H9 (cell line): ENCODE measurements around the gene OR6C76. TPM values are rescaled to one million over a fixed set of nuclear protein-coding genes. Genes with fewer than 3 reads are reported as not detected.
"Not testable (repeated sequence)": the region's sequence is repeated elsewhere in the genome, so short reads cannot be mapped to it uniquely, and the experiment has no call there.

Experiments used
- DNase-seq: peaks from one replicate; pipeline ENCODE4 v3.0.0-alpha.2; 2017
- H2AFZ ChIP-seq: one replicate; pipeline ENCODE4 v1.6.1; 2013; ENCODE audit warnings: mild to moderate bottlenecking, low read length, control low read depth, moderate library complexity
- H2AK5ac ChIP-seq: 2 replicates; pipeline ENCODE4 v1.6.1; 2013; ENCODE audit warnings: low read length, control low read depth, mixed read lengths; ENCODE audit not compliant: insufficient read length
- H2BK120ac ChIP-seq: one replicate; pipeline ENCODE4 v1.6.1; 2013; ENCODE audit warnings: low read depth, mild to moderate bottlenecking, low read length, control low read depth, inconsistent platforms; ENCODE audit not compliant: poor library complexity, severe bottlenecking
- H2BK12ac ChIP-seq: 2 replicates; pipeline ENCODE4 v1.6.1; 2013; ENCODE audit warnings: low read length, control low read depth, mixed read lengths, low read depth; ENCODE audit not compliant: insufficient read length
- H2BK15ac ChIP-seq: 2 replicates; pipeline ENCODE4 v1.6.1; 2013; ENCODE audit warnings: low read depth, low read length, control low read depth
- H2BK20ac ChIP-seq: one replicate; pipeline ENCODE4 v1.6.1; 2013; ENCODE audit warnings: low read depth, mild to moderate bottlenecking, low read length, control low read depth, inconsistent platforms; ENCODE audit not compliant: poor library complexity, severe bottlenecking
- H2BK5ac ChIP-seq: 2 replicates; pipeline ENCODE4 v1.6.1; 2013; ENCODE audit warnings: low read length, control low read depth, mixed read lengths; ENCODE audit not compliant: insufficient read length
- H3K14ac ChIP-seq: 2 replicates; pipeline ENCODE4 v1.6.1; 2013; ENCODE audit warnings: low read length, control low read depth; ENCODE audit not compliant: insufficient read depth
- H3K18ac ChIP-seq: 2 replicates; pipeline ENCODE4 v1.6.1; 2013; ENCODE audit warnings: low read depth, mild to moderate bottlenecking, mixed read lengths, low read length, control low read depth; ENCODE audit not compliant: insufficient read length
- H3K23ac ChIP-seq: 2 replicates; pipeline ENCODE4 v1.6.1; 2013; ENCODE audit warnings: low read length, control low read depth, mixed read lengths, low read depth; ENCODE audit not compliant: insufficient read length
- H3K23me2 ChIP-seq: 2 replicates; pipeline ENCODE4 v1.6.1; 2013; ENCODE audit warnings: low read depth, mild to moderate bottlenecking, mixed read lengths, low read length, control low read depth; ENCODE audit not compliant: insufficient read length, poor library complexity, severe bottlenecking
- H3K27ac ChIP-seq: 2 replicates; pipeline ENCODE4 v1.5.1; 2013; ENCODE audit warnings: low read length, control low read depth, mixed read lengths, low read depth; ENCODE audit not compliant: insufficient read length
- H3K27me3 ChIP-seq: 2 replicates; pipeline ENCODE4 v1.6.1; 2013; ENCODE audit warnings: low read length, control low read depth, inconsistent platforms; ENCODE audit not compliant: insufficient read depth
- H3K4ac ChIP-seq: 2 replicates; pipeline ENCODE4 v1.6.1; 2013; ENCODE audit warnings: low read depth, mild to moderate bottlenecking, control low read depth, inconsistent platforms, low read length, moderate library complexity
- H3K4me1 ChIP-seq: 2 replicates; pipeline ENCODE4 v1.6.1; 2013; ENCODE audit warnings: low read length, control low read depth, inconsistent platforms; ENCODE audit not compliant: insufficient read depth
- H3K4me2 ChIP-seq: 2 replicates; pipeline ENCODE4 v1.6.1; 2013; ENCODE audit warnings: low read length, control low read depth, mixed read lengths; ENCODE audit not compliant: insufficient read length, insufficient read depth
- H3K56ac ChIP-seq: 2 replicates; pipeline ENCODE4 v1.6.1; 2013; ENCODE audit warnings: low read depth, mild to moderate bottlenecking, mixed read lengths, low read length, control low read depth; ENCODE audit not compliant: insufficient read length
- H3K79me1 ChIP-seq: 2 replicates; pipeline ENCODE4 v1.6.1; 2013; ENCODE audit warnings: low read depth, mild to moderate bottlenecking, moderate library complexity, low read length, control low read depth, inconsistent platforms; ENCODE audit not compliant: insufficient read depth, poor library complexity, severe bottlenecking
- H3K79me2 ChIP-seq: 2 replicates; pipeline ENCODE4 v1.6.1; 2013; ENCODE audit warnings: low read length, control low read depth, inconsistent platforms; ENCODE audit not compliant: insufficient read depth
- H3K9ac ChIP-seq: 2 replicates; pipeline ENCODE4 v1.6.1; 2013; ENCODE audit warnings: low read length, control low read depth, mixed read lengths; ENCODE audit not compliant: insufficient read length; ENCODE audit errors: extremely low read depth
- H3K9me3 ChIP-seq: one replicate; pipeline ENCODE4 v1.6.1; 2013; ENCODE audit warnings: low read depth, low read length, inconsistent platforms; ENCODE audit not compliant: control insufficient read depth
- H3T11ph ChIP-seq: one replicate; pipeline ENCODE4 v1.6.1; 2013; ENCODE audit warnings: mild to moderate bottlenecking, low read length, control low read depth, inconsistent platforms
- H4K20me1 ChIP-seq: one replicate; pipeline ENCODE4 v1.6.1; 2013; ENCODE audit not compliant: control insufficient read depth, insufficient read length, insufficient read depth
- H4K5ac ChIP-seq: 2 replicates; pipeline ENCODE4 v1.6.1; 2013; ENCODE audit warnings: low read depth, mild to moderate bottlenecking, mixed read lengths, low read length, control low read depth; ENCODE audit not compliant: insufficient read length
- H4K8ac ChIP-seq: replicated peaks from 2 replicates; pipeline ENCODE4 v1.6.1; 2013; ENCODE audit warnings: low read length, control low read depth, mixed read lengths, low read depth; ENCODE audit not compliant: insufficient read length
- H4K91ac ChIP-seq: 2 replicates; pipeline ENCODE4 v1.6.1; 2013; ENCODE audit warnings: low read depth, mild to moderate bottlenecking, moderate library complexity, mixed read lengths, low read length, control low read depth; ENCODE audit not compliant: insufficient read length
- H3K27ac Mint-ChIP-seq, 3 experiments: 2 replicates in 2 of 3; 3 replicates in 1 of 3; pipeline ENCODE4 v1.8.0; 2020 to 2021; ENCODE audit warnings: mixed read lengths in 3 of 3, mild to moderate bottlenecking in 1 of 3, moderate library complexity in 1 of 3
- H3K27me3 Mint-ChIP-seq: 2 replicates; pipeline ENCODE4 v1.8.0; 2021; ENCODE audit warnings: low read depth, mild to moderate bottlenecking, moderate library complexity, mixed read lengths
- H3K36me3 Mint-ChIP-seq, 3 experiments: 2 replicates in 2 of 3; 3 replicates in 1 of 3; pipeline ENCODE4 v1.8.0; 2020 to 2021; ENCODE audit warnings: low read depth in 3 of 3, mixed read lengths in 3 of 3; ENCODE audit not compliant: insufficient read depth in 1 of 3
- H3K4me1 Mint-ChIP-seq, 2 experiments: 2 replicates each; pipeline ENCODE4 v1.8.0; 2020; ENCODE audit warnings: mixed read lengths in 2 of 2
- H3K4me3 Mint-ChIP-seq, 2 experiments: 2 replicates in 1 of 2; 3 replicates in 1 of 2; pipeline ENCODE4 v1.8.0; 2020 to 2021; ENCODE audit warnings: mild to moderate bottlenecking in 2 of 2, mixed read lengths in 2 of 2, moderate library complexity in 1 of 2
- H3K9me3 Mint-ChIP-seq, 2 experiments: 2 replicates in 1 of 2; 3 replicates in 1 of 2; pipeline ENCODE4 v1.8.0; 2020; ENCODE audit warnings: mild to moderate bottlenecking in 2 of 2, mixed read lengths in 2 of 2, moderate library complexity in 1 of 2
- WGBS: extraction: QIAGEN DNeasy Blood & Tissue Kit; methylation state at CpG from one replicate; pipeline ENCODE4 v1.1.7; 2013; ENCODE audit warnings: missing lambda C conversion rate, low lambda C conversion rate, mixed read lengths; ENCODE audit not compliant: insufficient read length; ENCODE audit errors: extremely low coverage; 5-methylcytosine and 5-hydroxymethylcytosine counted together
- total RNA-seq: library from RNA; stranded (reverse); gene quantifications from 2 replicates; pipeline ENCODE4 v1.2.1, GENCODE V29; 2021
- TF ChIP-seq, protein P1 (sequence below): fragments of 200-600 bp; sonication (generic); conservative IDR thresholded peaks from 3 replicates; pipeline ENCODE4 v1.8.0; 2021; ENCODE audit warnings: antibody characterized with exemption, mild to moderate bottlenecking

The OR6C76 gene
- total RNA-seq, 1 experiment from 2014 or later = not detected

DNA sequence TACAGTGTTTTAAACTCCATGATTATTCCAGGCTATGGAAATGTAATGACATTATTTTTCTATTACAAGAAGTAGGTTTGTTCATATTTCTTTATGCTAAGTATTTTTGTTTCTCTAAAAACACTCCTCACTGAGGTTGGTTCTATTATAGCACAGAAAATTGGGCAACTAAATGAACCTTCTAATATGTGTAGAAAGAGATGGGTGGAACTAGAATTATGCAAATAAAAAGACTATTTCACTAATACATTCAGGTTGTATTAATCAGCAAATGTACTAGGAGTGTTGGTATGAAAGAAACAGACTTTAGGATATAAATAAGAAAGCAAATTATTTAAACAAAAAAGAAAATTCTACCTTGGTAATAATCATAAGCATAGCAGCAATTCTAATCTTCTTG is 22.8 kb downstream of the OR6C76 start:
- no peaks in the 10 kb centered on the region for H3K27me3 ChIP-seq
- no peak overlapping the region for H2BK5ac ChIP-seq
- no peak overlapping the region for H2BK12ac ChIP-seq
- H3K9ac ChIP-seq = no peak overlapping the region
- Mint-ChIP-seq H3K27ac (no peak overlapping the region), H3K9me3 (no peaks in the 10 kb centered on the region), H3K4me3 (no peak overlapping the region), H3K36me3 (no peaks in the 10 kb centered on the region), H3K4me1 (no peaks in the 10 kb centered on the region), H3K27me3 (0 out of 2 replicates have a peak, but pooled peaks cover 1% of the 10 kb centered on the region)
- no peaks in the 10 kb centered on the region for H3K23me2 ChIP-seq
- no peak overlapping the region for H2BK15ac ChIP-seq
- TF ChIP-seq, protein P1, sequence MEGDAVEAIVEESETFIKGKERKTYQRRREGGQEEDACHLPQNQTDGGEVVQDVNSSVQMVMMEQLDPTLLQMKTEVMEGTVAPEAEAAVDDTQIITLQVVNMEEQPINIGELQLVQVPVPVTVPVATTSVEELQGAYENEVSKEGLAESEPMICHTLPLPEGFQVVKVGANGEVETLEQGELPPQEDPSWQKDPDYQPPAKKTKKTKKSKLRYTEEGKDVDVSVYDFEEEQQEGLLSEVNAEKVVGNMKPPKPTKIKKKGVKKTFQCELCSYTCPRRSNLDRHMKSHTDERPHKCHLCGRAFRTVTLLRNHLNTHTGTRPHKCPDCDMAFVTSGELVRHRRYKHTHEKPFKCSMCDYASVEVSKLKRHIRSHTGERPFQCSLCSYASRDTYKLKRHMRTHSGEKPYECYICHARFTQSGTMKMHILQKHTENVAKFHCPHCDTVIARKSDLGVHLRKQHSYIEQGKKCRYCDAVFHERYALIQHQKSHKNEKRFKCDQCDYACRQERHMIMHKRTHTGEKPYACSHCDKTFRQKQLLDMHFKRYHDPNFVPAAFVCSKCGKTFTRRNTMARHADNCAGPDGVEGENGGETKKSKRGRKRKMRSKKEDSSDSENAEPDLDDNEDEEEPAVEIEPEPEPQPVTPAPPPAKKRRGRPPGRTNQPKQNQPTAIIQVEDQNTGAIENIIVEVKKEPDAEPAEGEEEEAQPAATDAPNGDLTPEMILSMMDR = no peak
- no peak overlapping the region for H2BK20ac ChIP-seq
- no peak overlapping the region for H3K18ac ChIP-seq
- no peak for DNase-seq
- no peak overlapping the region for H3K23ac ChIP-seq
- no peak overlapping the region for H4K5ac ChIP-seq
- no peak overlapping the region for H4K91ac ChIP-seq
- H3K4me2 ChIP-seq = no peak overlapping the region
- H3K4me1 ChIP-seq = no peaks in the 10 kb centered on the region
- H3K79me2 ChIP-seq = no peaks in the 10 kb centered on the region
- H4K20me1 ChIP-seq = no peaks in the 10 kb centered on the region
- no peak overlapping the region for H3K56ac ChIP-seq
- no peaks in the 10 kb centered on the region for H3K79me1 ChIP-seq
- H3K14ac ChIP-seq = no peak overlapping the region
- no peak overlapping the region for H4K8ac ChIP-seq
- no peak overlapping the region for H2BK120ac ChIP-seq
- no peak overlapping the region for H2AK5ac ChIP-seq
- H2AFZ ChIP-seq = no peak overlapping the region
- no peak overlapping the region for H3T11ph ChIP-seq
- H3K4ac ChIP-seq = no peak overlapping the region
- H3K27ac ChIP-seq = no peak overlapping the region
- H3K9me3 ChIP-seq = no peaks in the 10 kb centered on the region

DNA sequence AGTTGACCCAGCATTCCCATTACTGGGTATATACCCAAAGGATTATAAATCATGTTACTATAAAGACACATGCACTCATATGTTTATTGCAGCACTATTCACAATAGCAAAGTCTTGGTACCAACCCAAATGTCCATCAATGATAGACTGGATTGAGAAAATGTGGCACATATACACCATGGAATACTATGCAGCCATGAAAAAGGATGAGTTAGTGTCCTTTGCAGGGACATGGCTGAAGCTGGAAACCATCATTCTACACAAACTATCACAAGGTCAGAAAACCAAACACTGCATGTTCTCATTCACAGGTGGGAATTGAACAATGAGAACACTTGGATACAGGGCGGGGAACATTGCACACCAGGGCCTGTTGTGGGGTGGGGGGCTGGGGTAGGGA is 38.9 kb downstream of the OR6C76 start:
- H3K27ac ChIP-seq, H4K5ac ChIP-seq, H2BK5ac ChIP-seq, H3K27me3 ChIP-seq, H3K4me2 ChIP-seq, H4K20me1 ChIP-seq, H3K27me3 Mint-ChIP-seq, H3K4me1 Mint-ChIP-seq, H3K36me3 Mint-ChIP-seq, H3K27ac Mint-ChIP-seq, H3K9ac ChIP-seq, H4K91ac ChIP-seq, H3K79me2 ChIP-seq, H3K9me3 Mint-ChIP-seq, H3T11ph ChIP-seq, H2BK15ac ChIP-seq, H3K4me1 ChIP-seq, H3K79me1 ChIP-seq, H3K56ac ChIP-seq, H2BK20ac ChIP-seq, H3K9me3 ChIP-seq, H3K23ac ChIP-seq, H2BK120ac ChIP-seq, H2BK12ac ChIP-seq, H3K18ac ChIP-seq, H2AFZ ChIP-seq, H3K4ac ChIP-seq, H3K23me2 ChIP-seq, H3K14ac ChIP-seq, DNase-seq, H4K8ac ChIP-seq, H2AK5ac ChIP-seq, H3K4me3 Mint-ChIP-seq: not testable (repeated sequence)
- no CpG with 5 or more reads among the region's 1 CpG for WGBS
